ENCODE measurements around the gene TYSND1.
"Not testable (repeated sequence)": the region's sequence is repeated elsewhere in the genome, so short reads cannot be mapped to it uniquely, and the experiment has no call there.

TYSND1 gene

GRCh38 chr10:70190102-70190501 is 43.6 kb upstream of the TYSND1 start:
- no peak overlapping the region for H3K4me3 ChIP-seq (ENCODE audit: low read depth, low read length)
- no peak for DNase-seq (ENCODE audit: low read depth, low spot score)
- no peak for TF ChIP-seq CTCF (IDR thresholded peaks at IDR 0.05; ENCODE audit: low read depth, low read length)
- in situ Hi-C loops (cut with HindIII; ENCODE audit: low sequenced_read_pairs) = no loop called here

DNA sequence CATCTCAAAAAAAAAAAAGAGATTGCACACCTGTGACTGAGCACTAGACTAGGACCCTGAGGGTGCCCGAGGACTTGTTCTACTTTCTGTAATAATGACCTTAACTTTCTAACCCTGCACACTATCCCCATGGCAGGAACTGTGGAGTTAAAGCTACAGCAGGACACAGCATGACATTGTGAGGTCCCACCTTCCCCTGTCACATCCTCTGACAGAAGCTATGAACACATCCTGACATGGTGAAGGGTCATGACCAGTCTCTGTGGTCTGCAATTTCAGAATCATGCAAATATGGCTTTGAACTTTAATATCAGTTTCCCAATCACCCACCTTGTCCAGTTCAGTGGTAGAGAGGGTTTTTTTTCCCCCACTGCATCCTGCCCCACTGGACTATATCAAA is 42.3 kb upstream of the TYSND1 start:
- H3K4me3 ChIP-seq (ENCODE audit: low read depth, low read length) = no peak overlapping the region
- no peak for DNase-seq (ENCODE audit: low read depth, low spot score)
- in situ Hi-C loops (cut with HindIII; ENCODE audit: low sequenced_read_pairs) = no loop called here
- no peak for TF ChIP-seq CTCF (IDR thresholded peaks at IDR 0.05; ENCODE audit: low read depth, low read length)

GRCh38 chr10:70186571-70186970 is 40.1 kb upstream of the TYSND1 start:
- no peak for TF ChIP-seq CTCF (IDR thresholded peaks at IDR 0.05; ENCODE audit: low read depth, low read length)
- no peak overlapping the region for H3K4me3 ChIP-seq (ENCODE audit: low read depth, low read length)
- DNase-seq (ENCODE audit: low read depth, low spot score) = no peak

DNA sequence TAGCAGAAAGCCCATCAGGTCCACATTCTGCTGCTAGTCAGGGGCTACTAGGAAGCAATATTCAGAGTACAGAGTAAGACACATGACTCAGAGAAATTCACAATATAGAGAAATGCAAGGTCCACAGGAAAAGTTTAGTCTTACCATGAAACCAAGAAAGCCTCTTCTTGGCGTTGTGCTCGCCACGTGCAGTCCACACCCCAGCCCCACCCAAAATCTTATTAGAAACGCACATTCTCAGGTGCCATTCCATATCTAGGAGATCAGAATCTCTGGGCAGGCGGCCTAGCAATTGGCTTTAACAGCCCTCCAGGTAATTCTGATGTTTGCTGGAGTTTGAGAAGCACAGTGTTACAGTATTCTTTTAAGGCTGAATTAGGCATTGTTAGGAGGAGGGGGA is 39.6 kb upstream of the TYSND1 start:
- TF ChIP-seq CTCF (IDR thresholded peaks at IDR 0.05; ENCODE audit: low read depth, low read length) = no peak
- in situ Hi-C loops (cut with HindIII; ENCODE audit: low sequenced_read_pairs) = no loop called here
- DNase-seq (ENCODE audit: low read depth, low spot score) = no peak
- no peak overlapping the region for H3K4me3 ChIP-seq (ENCODE audit: low read depth, low read length)

More at GRCh38 chr10:70186571-70186970, 40.1 kb upstream of the TYSND1 start:
- in situ Hi-C loops (cut with HindIII; ENCODE audit: low sequenced_read_pairs) = no loop called here

DNA sequence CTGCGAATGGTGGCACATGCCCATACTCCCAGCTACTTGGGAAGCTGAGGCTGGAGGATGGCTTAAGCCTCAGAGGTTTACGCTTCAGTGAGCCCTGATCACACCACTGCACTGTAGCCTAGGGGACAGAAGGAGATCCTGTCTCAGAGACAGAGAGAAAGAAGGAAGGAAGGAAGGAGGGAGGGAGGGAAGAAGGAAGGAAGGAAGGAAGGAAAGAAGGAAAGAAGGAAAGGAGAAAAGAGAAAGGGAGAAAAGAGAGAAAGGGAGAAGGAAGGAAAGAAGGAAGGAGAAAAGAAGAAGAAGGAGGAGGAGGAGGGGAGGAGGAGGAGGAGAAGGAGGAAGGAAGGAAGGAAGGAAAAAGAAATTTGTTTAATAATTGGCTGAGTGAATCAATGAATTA is 36.8 kb upstream of the TYSND1 start:
- H3K4me3 ChIP-seq (ENCODE audit: low read depth, low read length) = no peak overlapping the region
- no peak for DNase-seq (ENCODE audit: low read depth, low spot score)
- no peak for TF ChIP-seq CTCF (IDR thresholded peaks at IDR 0.05; ENCODE audit: low read depth, low read length)
- in situ Hi-C loops (cut with HindIII; ENCODE audit: low sequenced_read_pairs) = no loop called here

GRCh38 chr10:70179209-70179608 is 32.7 kb upstream of the TYSND1 start:
- H3K4me3 ChIP-seq (ENCODE audit: low read depth, low read length); DNase-seq (ENCODE audit: low read depth, low spot score); in situ Hi-C loops (cut with HindIII; ENCODE audit: low sequenced_read_pairs): not testable (repeated sequence)

- no peak for DNase-seq (ENCODE audit: low read depth, low spot score)
- H3K4me3 ChIP-seq (ENCODE audit: low read depth, low read length) = no peak overlapping the region
- in situ Hi-C loops (cut with HindIII; ENCODE audit: low sequenced_read_pairs) = no loop called here
- TF ChIP-seq CTCF (IDR thresholded peaks at IDR 0.05; ENCODE audit: low read depth, low read length) = no peak
These were observed 31.7 kb upstream of the TYSND1 start for GRCh38 chr10:70178139-70178725.

Measured in astrocyte of the spinal cord (primary cell).